IMR-90 (cell line): Measurements from ENCODE around the gene STAP2. TPM values are rescaled to one million over a fixed set of nuclear protein-coding genes. Genes with fewer than 3 reads are reported as not detected.

Source experiments
- ATAC-seq: fragments of 200-7000 bp; cut with Tn5 transposase; 2 replicates; pipeline ENCODE4 v1.9.1; 2020; ENCODE audit warnings: low read depth, mild to moderate bottlenecking, moderate library complexity
- BruUV-seq: library from RNA; stranded (reverse); fragments of 400-500 nt; replicated peaks from 2 replicates; lab custom pipeline; 2021; lab: Mats Ljungman, UMichigan
- CTCF ChIA-PET: fragments of 300-600 bp; formaldehyde crosslinking; extraction: SDS; loops from one replicate; lab custom pipeline; 2021; ENCODE audit warnings: antibody characterized with exemption; lab: Yijun Ruan, JAX
- POLR2A ChIA-PET: fragments of 300-600 bp; sonication (Branson Sonifier 250); formaldehyde crosslinking; loops from one replicate; lab custom pipeline; 2022; ENCODE audit warnings: antibody characterized with exemption; ENCODE audit not compliant: unreplicated experiment; lab: Charles Lee
- DNase-seq: peaks from one replicate; pipeline ENCODE4 v3.0.0; 2013
- H2AFZ ChIP-seq: replicated peaks from 2 replicates; pipeline ENCODE3; 2013; ENCODE audit warnings: low read length, mild to moderate bottlenecking; ENCODE audit not compliant: poor library complexity
- H2AK5ac ChIP-seq: 2 replicates; pipeline ENCODE4 v1.6.1; 2013; ENCODE audit warnings: low read depth, low read length, inconsistent platforms
- H2AK9ac ChIP-seq: replicated peaks from 2 replicates; pipeline ENCODE3; 2013; ENCODE audit warnings: mild to moderate bottlenecking, low read depth, low read length, moderate library complexity; ENCODE audit not compliant: poor library complexity
- H2BK120ac ChIP-seq: 2 replicates; pipeline ENCODE4 v1.6.1; 2013; ENCODE audit warnings: low read depth, low read length, inconsistent platforms
- H2BK15ac ChIP-seq: 3 replicates; pipeline ENCODE4 v1.6.1; 2013; ENCODE audit warnings: low read depth, low read length, inconsistent platforms
- H2BK20ac ChIP-seq: 2 replicates; pipeline ENCODE4 v1.6.1; 2013; ENCODE audit warnings: low read depth, mild to moderate bottlenecking, inconsistent platforms, low read length, moderate library complexity
- H2BK5ac ChIP-seq: 2 replicates; pipeline ENCODE4 v1.6.1; 2013; ENCODE audit warnings: mild to moderate bottlenecking, low read depth, low read length, inconsistent platforms; ENCODE audit not compliant: poor library complexity, severe bottlenecking
- H3K14ac ChIP-seq: replicated peaks from 2 replicates; pipeline ENCODE4 v1.6.1; 2013; ENCODE audit warnings: low read depth, low read length, inconsistent platforms
- H3K18ac ChIP-seq: 2 replicates; pipeline ENCODE4 v1.6.1; 2013; ENCODE audit warnings: low read depth, low read length, control low read depth
- H3K23ac ChIP-seq: 2 replicates; pipeline ENCODE4 v1.6.1; 2013; ENCODE audit warnings: low read depth, low read length, inconsistent platforms
- H3K27ac ChIP-seq: 2 replicates; pipeline ENCODE4 v1.5.1; 2013; ENCODE audit warnings: mild to moderate bottlenecking, control low read depth, low read length; ENCODE audit not compliant: insufficient read depth
- H3K27me3 ChIP-seq: 2 replicates; pipeline ENCODE4 v1.6.1; 2013; ENCODE audit warnings: low read length; ENCODE audit not compliant: control insufficient read depth, insufficient read depth
- H3K36me3 ChIP-seq: 2 replicates; pipeline ENCODE4 v1.6.1; 2013; ENCODE audit warnings: low read length, mixed read lengths; ENCODE audit not compliant: control insufficient read depth, insufficient read depth
- H3K4ac ChIP-seq: 2 replicates; pipeline ENCODE4 v1.6.1; 2013; ENCODE audit warnings: low read depth, low read length, inconsistent platforms
- H3K4me1 ChIP-seq: 2 replicates; pipeline ENCODE4 v1.6.1; 2013; ENCODE audit warnings: low read length, mixed read lengths; ENCODE audit not compliant: control insufficient read depth, insufficient read depth
- H3K4me2 ChIP-seq: 2 replicates; pipeline ENCODE4 v1.6.1; 2013; ENCODE audit warnings: low read depth, mild to moderate bottlenecking, control low read depth, low read length, moderate library complexity
- H3K4me3 ChIP-seq: 2 replicates; pipeline ENCODE4 v1.5.1; 2013; ENCODE audit warnings: low read depth, mild to moderate bottlenecking, control low read depth, low read length, moderate library complexity; ENCODE audit not compliant: insufficient read depth
- H3K56ac ChIP-seq: 2 replicates; pipeline ENCODE4 v1.6.1; 2013; ENCODE audit warnings: low read length, inconsistent platforms; ENCODE audit not compliant: insufficient read depth; ENCODE audit errors: extremely low read depth
- H3K79me1 ChIP-seq, 2 experiments: 2 replicates each; pipeline ENCODE4 v1.6.1; 2013; ENCODE audit warnings: low read length in 2 of 2, inconsistent platforms in 1 of 2, low read depth in 1 of 2
- H3K9ac ChIP-seq: 2 replicates; pipeline ENCODE4 v1.6.1; 2013; ENCODE audit warnings: low read depth, low read length, control low read depth
- H3K9me1 ChIP-seq: 2 replicates; pipeline ENCODE4 v1.6.1; 2013; ENCODE audit warnings: low read length, inconsistent platforms; ENCODE audit not compliant: insufficient read depth
- H3K9me3 ChIP-seq: 2 replicates; pipeline ENCODE4 v1.6.1; 2013; ENCODE audit warnings: low read length; ENCODE audit not compliant: control insufficient read depth, insufficient read depth
- H4K20me1 ChIP-seq: 2 replicates; pipeline ENCODE4 v1.6.1; 2013; ENCODE audit warnings: low read length, inconsistent platforms; ENCODE audit not compliant: insufficient read depth
- H4K5ac ChIP-seq: 2 replicates; pipeline ENCODE4 v1.6.1; 2013; ENCODE audit warnings: mild to moderate bottlenecking, low read depth, low read length, control low read depth
- H4K8ac ChIP-seq, 2 experiments: 2 replicates each; pipeline ENCODE4 v1.6.1; 2013; ENCODE audit warnings: low read depth in 2 of 2, low read length in 2 of 2, control low read depth in 1 of 2, inconsistent platforms in 1 of 2
- H4K91ac ChIP-seq: 2 replicates; pipeline ENCODE4 v1.6.1; 2013; ENCODE audit warnings: low read depth, low read length, inconsistent platforms; ENCODE audit not compliant: insufficient read depth
- BHLHE40 ChIP-seq: fragments of 150-350 bp; IDR thresholded peaks from 2 replicates; pipeline ENCODE4 v1.6.1; 2016; ENCODE audit warnings: mild to moderate bottlenecking, low read depth, low read length
- CEBPB ChIP-seq: IDR thresholded peaks from 2 replicates; pipeline ENCODE4 v1.6.1; 2012; ENCODE audit warnings: low read depth, low read length, improper control_type of control experiment
- CHD1 ChIP-seq: IDR thresholded peaks from 2 replicates; pipeline ENCODE4 v1.6.1; 2012; ENCODE audit warnings: low read depth, low read length, improper control_type of control experiment
- ELK1 ChIP-seq: fragments of 150-350 bp; IDR thresholded peaks from 2 replicates; pipeline ENCODE4 v1.6.1; 2016; ENCODE audit warnings: low read depth, mild to moderate bottlenecking, low read length, moderate library complexity, borderline replicate concordance
- FOS ChIP-seq: fragments of 150-350 bp; IDR thresholded peaks from 2 replicates; pipeline ENCODE4 v1.6.1; 2016; ENCODE audit warnings: low read depth, low read length
- MAFK ChIP-seq: IDR thresholded peaks from 2 replicates; pipeline ENCODE4 v1.6.1; 2012; ENCODE audit warnings: low read depth, low read length, improper control_type of control experiment
- MAZ ChIP-seq: IDR thresholded peaks from 2 replicates; pipeline ENCODE4 v1.6.1; 2012; ENCODE audit warnings: low read depth, mild to moderate bottlenecking, low read length, improper control_type of control experiment, moderate library complexity, borderline replicate concordance
- MXI1 ChIP-seq: IDR thresholded peaks from 2 replicates; pipeline ENCODE4 v1.6.1; 2012; ENCODE audit warnings: low read depth, mild to moderate bottlenecking, low read length, moderate library complexity, borderline replicate concordance
- NFE2L2 ChIP-seq: fragments of 150-350 bp; IDR thresholded peaks from 2 replicates; pipeline ENCODE4 v1.6.1; 2016; ENCODE audit warnings: low read depth, mild to moderate bottlenecking, low read length
- POLR2A ChIP-seq: IDR thresholded peaks from 2 replicates; pipeline ENCODE4 v1.6.1; 2012; ENCODE audit warnings: mild to moderate bottlenecking, low read depth, low read length
- RAD21 ChIP-seq: IDR thresholded peaks from 2 replicates; pipeline ENCODE4 v1.6.1; 2012; ENCODE audit warnings: low read length, improper control_type of control experiment
- RCOR1 ChIP-seq: IDR thresholded peaks from 2 replicates; pipeline ENCODE4 v1.6.1; 2012; ENCODE audit warnings: mild to moderate bottlenecking, low read length, improper control_type of control experiment; ENCODE audit not compliant: insufficient replicate concordance
- RFX5 ChIP-seq: IDR thresholded peaks from 2 replicates; pipeline ENCODE4 v1.8.0; 2012; ENCODE audit warnings: low read depth, mild to moderate bottlenecking, low read length, moderate library complexity
- SMC3 ChIP-seq: fragments of 150-350 bp; IDR thresholded peaks from 2 replicates; pipeline ENCODE4 v1.6.1; 2016; ENCODE audit warnings: low read depth, mild to moderate bottlenecking, antibody characterized with exemption, low read length, moderate library complexity
- USF2 ChIP-seq: fragments of 150-350 bp; IDR thresholded peaks from 2 replicates; pipeline ENCODE4 v1.6.1; 2017; ENCODE audit warnings: mild to moderate bottlenecking, antibody characterized with exemption, low read length, low read depth
- WGBS, 2 experiments: methylation state at CpG; one replicate each; pipeline versions ENCODE4 v1.1.5 to v1.1.7; 2013; ENCODE audit warnings: missing lambda C conversion rate in 2 of 2; ENCODE audit not compliant: insufficient read length in 1 of 2; ENCODE audit errors: extremely low coverage in 2 of 2; 5-methylcytosine and 5-hydroxymethylcytosine counted together
- dilution Hi-C: fragments of 300-500 bp; cut with HindIII; formaldehyde crosslinking; loops from one replicate; pipeline ENCODE4 v1.14.3; 2018; ENCODE audit warnings: low sequenced_read_pairs; ENCODE audit not compliant: unreplicated experiment
- in situ Hi-C: fragments of 300-500 bp; cut with MboI; formaldehyde crosslinking; loops from 3 replicates; pipeline ENCODE4 v1.14.3; 2019; ENCODE audit warnings: low sequenced_read_pairs, inconsistent platforms, mixed read lengths
- intact Hi-C: fragments of 100-400 bp; cut with micrococcal nuclease; formaldehyde crosslinking; loops from 2 replicates; pipeline ENCODE4 v1.10.0; 2022
- polyA plus RNA-seq, 3 experiments: library from polyadenylated mRNA; depleted of rRNA; stranded (reverse); fragments of >200 nt; gene quantifications; 2 replicates each; pipeline ENCODE4 v1.2.3, GENCODE V29; 2012; ENCODE audit warnings: low replicate concordance in 1 of 3
- total RNA-seq: library from RNA; depleted of rRNA; stranded (reverse); fragments of >200 nt; gene quantifications from 2 replicates; pipeline ENCODE4 v1.2.3, GENCODE V29; 2012
- TF ChIP-seq, protein P1 (sequence below): conservative IDR thresholded peaks from 2 replicates; pipeline ENCODE4 v1.5.1; 2012; ENCODE audit warnings: mild to moderate bottlenecking, low read depth, low read length, improper control_type of control experiment

Gene STAP2
- total and polyA plus RNA-seq, 2 of the 4 experiments (the other 2 are of a cell fraction) = 1.3 to 3.4 TPM

DNA sequence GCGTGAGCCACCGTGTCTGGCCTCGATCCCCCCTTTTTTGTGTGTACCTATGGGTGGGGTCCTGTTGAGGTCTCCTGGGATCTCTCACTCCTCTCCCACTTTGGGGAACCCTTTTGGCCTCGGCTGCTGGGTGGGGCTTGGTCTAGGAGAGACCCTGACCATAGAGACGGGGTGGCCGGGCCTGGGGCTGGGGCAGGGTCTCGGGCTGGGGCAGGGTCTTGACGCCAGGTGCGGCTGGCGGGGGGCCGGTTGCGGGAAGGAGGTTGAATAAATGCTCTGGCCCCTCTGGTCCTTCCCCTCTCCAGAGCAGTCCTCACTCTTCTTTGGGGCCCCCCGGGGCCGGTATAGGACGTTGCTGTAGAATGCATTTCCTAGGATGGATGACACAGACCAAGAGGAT lies 46.1 kb downstream of the STAP2 start:
- in situ Hi-C loops = no loop called here
- no peak for DNase-seq
- no TSS peak for BruUV-seq
- H3K36me3 ChIP-seq = no peaks in the 10 kb centered on the region
- no peak overlapping the region for H2BK120ac ChIP-seq
- H4K8ac ChIP-seq = no peak overlapping the region
- H3K4ac ChIP-seq = no peak overlapping the region
- no peaks in the 10 kb centered on the region for H3K9me3 ChIP-seq
- no peak overlapping the region for H2AK5ac ChIP-seq
- H3K9me1 ChIP-seq = no peaks in the 10 kb centered on the region
- CTCF ChIA-PET = no interaction called here
- H3K4me3 ChIP-seq = no peak overlapping the region
- no peak overlapping the region for H4K5ac ChIP-seq
- H2AK9ac ChIP-seq = no peak overlapping the region
- H2AFZ ChIP-seq = no peak overlapping the region
- peaks cover 16% of the 10 kb centered on the region for H3K27me3 ChIP-seq
- intact Hi-C loops = no loop called here
- no peak overlapping the region for H3K14ac ChIP-seq
- no peak overlapping the region for H2BK15ac ChIP-seq
- no peak for ATAC-seq
- H3K9ac ChIP-seq = no peak overlapping the region
- dilution Hi-C loops = no loop called here
- no peak overlapping the region for H3K18ac ChIP-seq
- H3K23ac ChIP-seq = no peak overlapping the region
- POLR2A ChIA-PET = no interaction called here
- no peak overlapping the region for H4K91ac ChIP-seq
- no peak overlapping the region for H2BK5ac ChIP-seq
- H3K4me2 ChIP-seq = no peak overlapping the region
- no peak overlapping the region for H3K27ac ChIP-seq
- no peak overlapping the region for H2BK20ac ChIP-seq
- whole genome bisulfite sequencing, 2 experiments = no CpG with 5 or more reads among the region's 15 CpGs
- H4K20me1 ChIP-seq = no peaks in the 10 kb centered on the region
- no peak overlapping the region for H3K56ac ChIP-seq
- no peaks in the 10 kb centered on the region for H3K79me1 ChIP-seq
- peaks cover 3% of the 10 kb centered on the region; the same call in 1 of the 2 replicates for H3K4me1 ChIP-seq
- TF ChIP-seq MAFK = no peak
- TF ChIP-seq POLR2A = no peak
- no peak for TF ChIP-seq RAD21
- TF ChIP-seq USF2 = no peak
- TF ChIP-seq MAZ = no peak
- TF ChIP-seq BHLHE40 = no peak
- TF ChIP-seq CEBPB = no peak
- TF ChIP-seq RFX5 = no peak
- TF ChIP-seq RCOR1 = no peak
- TF ChIP-seq SMC3 = no peak
- no peak for TF ChIP-seq MXI1
- no peak for TF ChIP-seq ELK1
- TF ChIP-seq CHD1 = no peak
- no peak for TF ChIP-seq NFE2L2
- TF ChIP-seq FOS = no peak
- TF ChIP-seq, protein P1, sequence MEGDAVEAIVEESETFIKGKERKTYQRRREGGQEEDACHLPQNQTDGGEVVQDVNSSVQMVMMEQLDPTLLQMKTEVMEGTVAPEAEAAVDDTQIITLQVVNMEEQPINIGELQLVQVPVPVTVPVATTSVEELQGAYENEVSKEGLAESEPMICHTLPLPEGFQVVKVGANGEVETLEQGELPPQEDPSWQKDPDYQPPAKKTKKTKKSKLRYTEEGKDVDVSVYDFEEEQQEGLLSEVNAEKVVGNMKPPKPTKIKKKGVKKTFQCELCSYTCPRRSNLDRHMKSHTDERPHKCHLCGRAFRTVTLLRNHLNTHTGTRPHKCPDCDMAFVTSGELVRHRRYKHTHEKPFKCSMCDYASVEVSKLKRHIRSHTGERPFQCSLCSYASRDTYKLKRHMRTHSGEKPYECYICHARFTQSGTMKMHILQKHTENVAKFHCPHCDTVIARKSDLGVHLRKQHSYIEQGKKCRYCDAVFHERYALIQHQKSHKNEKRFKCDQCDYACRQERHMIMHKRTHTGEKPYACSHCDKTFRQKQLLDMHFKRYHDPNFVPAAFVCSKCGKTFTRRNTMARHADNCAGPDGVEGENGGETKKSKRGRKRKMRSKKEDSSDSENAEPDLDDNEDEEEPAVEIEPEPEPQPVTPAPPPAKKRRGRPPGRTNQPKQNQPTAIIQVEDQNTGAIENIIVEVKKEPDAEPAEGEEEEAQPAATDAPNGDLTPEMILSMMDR = no peak
